Neural progenitor cell (in vitro differentiated cells): ENCODE results near the gene RPL37.

ENCODE experiments used
- EZH2 ChIP-seq: fragments of 200-600 bp; sonication (generic); IDR thresholded peaks from 2 replicates; pipeline ENCODE4 v1.6.1; 2017; ENCODE audit warnings: antibody characterized with exemption, mild to moderate bottlenecking, moderate library complexity
- TF ChIP-seq, protein P1 (sequence below): fragments of 200-600 bp; sonication (generic); IDR thresholded peaks from 2 replicates; pipeline ENCODE4 v1.5.1; 2017; ENCODE audit warnings: antibody characterized with exemption, mild to moderate bottlenecking

DNA sequence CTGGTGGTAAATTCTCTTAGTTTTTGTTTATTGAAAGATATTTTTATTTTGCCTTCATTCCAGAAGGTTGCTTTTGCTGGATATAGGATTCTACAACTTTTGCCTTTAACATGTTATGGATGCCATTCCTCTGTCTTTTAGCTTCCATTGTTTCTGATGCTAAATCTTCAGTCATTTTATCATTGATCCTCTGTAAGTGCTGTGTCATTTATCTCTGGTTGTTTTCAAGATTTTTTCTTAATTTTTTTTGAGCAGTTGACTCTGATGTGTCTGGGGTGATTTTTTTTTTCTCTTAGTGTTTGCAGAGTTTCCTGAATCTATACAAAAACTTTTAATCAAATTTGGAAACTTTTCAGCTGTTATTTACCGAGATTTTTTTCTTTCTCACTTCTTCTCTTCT lies 12.5 kb upstream of the RPL37 start:
- TF ChIP-seq, protein P1, sequence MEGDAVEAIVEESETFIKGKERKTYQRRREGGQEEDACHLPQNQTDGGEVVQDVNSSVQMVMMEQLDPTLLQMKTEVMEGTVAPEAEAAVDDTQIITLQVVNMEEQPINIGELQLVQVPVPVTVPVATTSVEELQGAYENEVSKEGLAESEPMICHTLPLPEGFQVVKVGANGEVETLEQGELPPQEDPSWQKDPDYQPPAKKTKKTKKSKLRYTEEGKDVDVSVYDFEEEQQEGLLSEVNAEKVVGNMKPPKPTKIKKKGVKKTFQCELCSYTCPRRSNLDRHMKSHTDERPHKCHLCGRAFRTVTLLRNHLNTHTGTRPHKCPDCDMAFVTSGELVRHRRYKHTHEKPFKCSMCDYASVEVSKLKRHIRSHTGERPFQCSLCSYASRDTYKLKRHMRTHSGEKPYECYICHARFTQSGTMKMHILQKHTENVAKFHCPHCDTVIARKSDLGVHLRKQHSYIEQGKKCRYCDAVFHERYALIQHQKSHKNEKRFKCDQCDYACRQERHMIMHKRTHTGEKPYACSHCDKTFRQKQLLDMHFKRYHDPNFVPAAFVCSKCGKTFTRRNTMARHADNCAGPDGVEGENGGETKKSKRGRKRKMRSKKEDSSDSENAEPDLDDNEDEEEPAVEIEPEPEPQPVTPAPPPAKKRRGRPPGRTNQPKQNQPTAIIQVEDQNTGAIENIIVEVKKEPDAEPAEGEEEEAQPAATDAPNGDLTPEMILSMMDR = no peak
- no peak for TF ChIP-seq EZH2
